ENCODE results near the gene PLAC9.

GRCh38 chr10:80163741-80164341 lies 31.3 kb downstream of the PLAC9 start:
- TF ChIP-seq CTCF (IDR thresholded peaks at IDR 0.05), result no peak
- no peak for TF ChIP-seq POLR2A (IDR thresholded peaks at IDR 0.05)
